Astrocyte (in vitro differentiated cells and primary cell): ENCODE data around the gene AFF2. TPM values are rescaled to one million over a fixed set of nuclear protein-coding genes. Genes with fewer than 3 reads are reported as not detected.

Source experiments
- DNase-seq: peaks from one replicate; pipeline ENCODE4 v3.0.0-alpha.2; 2010; ENCODE audit warnings: low read depth
- FAIRE-seq: peaks from 2 replicates; lab custom pipeline; 2011; peaks lifted over from hg19 to GRCh38; lab: Jason Lieb, UNC
- H2AFZ ChIP-seq: 2 replicates; pipeline ENCODE4 v1.6.0; 2012; ENCODE audit warnings: low read depth, low read length, inconsistent platforms
- H3K27ac ChIP-seq: 2 replicates; pipeline ENCODE4 v1.5.1; 2011; ENCODE audit warnings: low read depth, low read length, inconsistent platforms
- H3K27me3 ChIP-seq: 2 replicates; pipeline ENCODE4 v1.6.0; 2011; ENCODE audit warnings: low read length, inconsistent platforms; ENCODE audit not compliant: insufficient read depth
- H3K36me3 ChIP-seq: 2 replicates; pipeline ENCODE4 v1.5.1; 2011; ENCODE audit warnings: low read length, inconsistent platforms; ENCODE audit not compliant: insufficient read depth
- H3K4me1 ChIP-seq: 2 replicates; pipeline ENCODE4 v1.5.1; 2011; ENCODE audit warnings: low read length, inconsistent platforms; ENCODE audit not compliant: insufficient read depth
- H3K4me2 ChIP-seq: 2 replicates; pipeline ENCODE4 v1.6.0; 2012; ENCODE audit warnings: low read length, inconsistent platforms
- H3K4me3 ChIP-seq: 2 replicates; pipeline ENCODE4 v1.5.1; 2011; ENCODE audit warnings: low read depth, mild to moderate bottlenecking, low read length, inconsistent platforms; ENCODE audit not compliant: insufficient read depth
- H3K79me2 ChIP-seq: 2 replicates; pipeline ENCODE4 v1.6.0; 2012; ENCODE audit warnings: mild to moderate bottlenecking, low read length, inconsistent platforms; ENCODE audit not compliant: insufficient read depth
- H3K9ac ChIP-seq: 2 replicates; pipeline ENCODE4 v1.6.0; 2012; ENCODE audit warnings: mild to moderate bottlenecking, low read length, inconsistent platforms
- H3K9me3 ChIP-seq: 2 replicates; pipeline ENCODE4 v1.5.1; 2012; ENCODE audit warnings: low read depth, mild to moderate bottlenecking, low read length, inconsistent platforms; ENCODE audit not compliant: insufficient read depth
- H4K20me1 ChIP-seq: 2 replicates; pipeline ENCODE4 v1.6.0; 2012; ENCODE audit warnings: low read length, inconsistent platforms; ENCODE audit not compliant: insufficient read depth
- H3K27ac Mint-ChIP-seq: one replicate; pipeline ENCODE4 v1.8.0; 2021; ENCODE audit warnings: mild to moderate bottlenecking, mixed read lengths; ENCODE audit not compliant: unreplicated experiment
- H3K27me3 Mint-ChIP-seq: one replicate; pipeline ENCODE4 v1.8.0; 2021; ENCODE audit warnings: low read depth, mixed read lengths; ENCODE audit not compliant: unreplicated experiment
- H3K36me3 Mint-ChIP-seq: one replicate; pipeline ENCODE4 v1.8.0; 2021; ENCODE audit warnings: low read depth, mixed read lengths; ENCODE audit not compliant: unreplicated experiment
- H3K4me1 Mint-ChIP-seq: one replicate; pipeline ENCODE4 v1.8.0; 2021; ENCODE audit warnings: low read depth, mixed read lengths; ENCODE audit not compliant: unreplicated experiment
- H3K4me3 Mint-ChIP-seq: one replicate; pipeline ENCODE4 v1.8.0; 2021; ENCODE audit warnings: mild to moderate bottlenecking, moderate library complexity, mixed read lengths; ENCODE audit not compliant: unreplicated experiment
- H3K9me3 Mint-ChIP-seq: one replicate; pipeline ENCODE4 v1.8.0; 2021; ENCODE audit warnings: mild to moderate bottlenecking, mixed read lengths; ENCODE audit not compliant: unreplicated experiment
- EZH2 ChIP-seq: IDR thresholded peaks from 2 replicates; pipeline ENCODE4 v1.6.1; 2012; ENCODE audit warnings: mild to moderate bottlenecking, low read length, inconsistent platforms; ENCODE audit not compliant: insufficient read depth
- total RNA-seq: library from RNA; stranded (reverse); gene quantifications from 2 replicates; pipeline ENCODE4 v1.2.1, GENCODE V29; 2021
- TF ChIP-seq, protein P1 (sequence below): IDR thresholded peaks from 2 replicates; pipeline ENCODE4 v1.5.1; 2011; ENCODE audit warnings: low read depth, mild to moderate bottlenecking, inconsistent platforms, low read length, moderate library complexity; ENCODE audit not compliant: insufficient read depth

AFF2 gene
- total RNA-seq, 1 donor from 2014 or later, result 8.3 TPM

DNA sequence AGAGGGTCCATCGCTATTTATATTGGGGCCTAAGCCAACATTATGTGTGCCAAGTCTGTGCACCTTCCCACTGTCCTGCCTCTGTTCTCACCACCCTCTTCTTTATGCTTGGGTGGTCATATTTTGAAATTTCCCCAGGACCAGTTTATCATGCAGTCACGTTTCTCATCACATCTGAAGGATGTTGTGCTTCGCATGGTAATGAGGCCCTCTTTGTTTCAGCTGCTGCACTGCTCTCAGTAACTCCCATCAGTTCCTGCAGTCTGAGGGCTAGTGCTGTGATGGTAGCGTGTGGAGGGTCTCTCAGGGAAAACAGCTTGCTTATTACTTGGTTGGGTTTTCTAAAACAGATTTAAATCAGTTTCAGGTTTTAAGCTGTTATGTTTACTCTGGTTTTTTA, 288.0 kb downstream of the AFF2 start:
- Histone ChIP-seq H3K27me3 (no peaks in the 10 kb centered on the region), H3K9me3 (no peaks in the 10 kb centered on the region), H4K20me1 (no peaks in the 10 kb centered on the region), H3K36me3 (no peaks in the 10 kb centered on the region), H3K4me2 (no peak overlapping the region), H3K4me1 (no peaks in the 10 kb centered on the region), H3K9ac (no peak overlapping the region), H3K27ac (no peak overlapping the region), H3K4me3 (no peak overlapping the region), H3K79me2 (no peaks in the 10 kb centered on the region), H2AFZ (no peak overlapping the region)
- H3K4me3 Mint-ChIP-seq, result no peak overlapping the region
- DNase-seq, result no peak
- H3K4me1 Mint-ChIP-seq, result no peaks in the 10 kb centered on the region
- peak; percentile 26 for FAIRE-seq
- no peak for TF ChIP-seq EZH2
- TF ChIP-seq, protein P1, sequence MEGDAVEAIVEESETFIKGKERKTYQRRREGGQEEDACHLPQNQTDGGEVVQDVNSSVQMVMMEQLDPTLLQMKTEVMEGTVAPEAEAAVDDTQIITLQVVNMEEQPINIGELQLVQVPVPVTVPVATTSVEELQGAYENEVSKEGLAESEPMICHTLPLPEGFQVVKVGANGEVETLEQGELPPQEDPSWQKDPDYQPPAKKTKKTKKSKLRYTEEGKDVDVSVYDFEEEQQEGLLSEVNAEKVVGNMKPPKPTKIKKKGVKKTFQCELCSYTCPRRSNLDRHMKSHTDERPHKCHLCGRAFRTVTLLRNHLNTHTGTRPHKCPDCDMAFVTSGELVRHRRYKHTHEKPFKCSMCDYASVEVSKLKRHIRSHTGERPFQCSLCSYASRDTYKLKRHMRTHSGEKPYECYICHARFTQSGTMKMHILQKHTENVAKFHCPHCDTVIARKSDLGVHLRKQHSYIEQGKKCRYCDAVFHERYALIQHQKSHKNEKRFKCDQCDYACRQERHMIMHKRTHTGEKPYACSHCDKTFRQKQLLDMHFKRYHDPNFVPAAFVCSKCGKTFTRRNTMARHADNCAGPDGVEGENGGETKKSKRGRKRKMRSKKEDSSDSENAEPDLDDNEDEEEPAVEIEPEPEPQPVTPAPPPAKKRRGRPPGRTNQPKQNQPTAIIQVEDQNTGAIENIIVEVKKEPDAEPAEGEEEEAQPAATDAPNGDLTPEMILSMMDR, result no peak
- no peaks in the 10 kb centered on the region for H3K36me3 Mint-ChIP-seq
- H3K27me3 Mint-ChIP-seq, result no peaks in the 10 kb centered on the region
- H3K9me3 Mint-ChIP-seq, result no peaks in the 10 kb centered on the region
- H3K27ac Mint-ChIP-seq, result no peak overlapping the region

DNA sequence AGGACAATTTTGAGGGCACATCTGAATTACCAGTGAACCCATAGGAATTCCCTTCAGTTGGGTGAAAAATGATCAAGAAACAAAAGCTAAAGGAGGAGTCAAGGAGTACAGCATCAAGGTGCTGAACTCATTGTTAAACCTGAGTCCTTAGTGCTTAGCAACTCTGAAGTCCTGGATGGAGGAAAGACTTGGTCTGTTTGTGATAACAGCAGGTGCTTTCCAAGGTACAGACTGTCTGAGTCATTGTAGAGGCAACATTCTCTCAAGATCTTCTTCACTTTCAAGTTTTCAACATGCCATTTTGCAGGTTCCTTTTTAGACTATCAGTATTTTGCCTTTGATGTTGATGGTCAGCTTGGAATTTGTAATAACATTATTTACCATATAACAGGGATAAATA, 293.9 kb downstream of the AFF2 start:
- FAIRE-seq (peak; percentile 82), DNase-seq (no peak)
- H3K27ac ChIP-seq, result no peak overlapping the region
- no peaks in the 10 kb centered on the region for H3K9me3 Mint-ChIP-seq
- no peak overlapping the region for H3K4me3 Mint-ChIP-seq
- no peak overlapping the region for H3K4me3 ChIP-seq
- H3K27ac Mint-ChIP-seq, result no peak overlapping the region
- H3K36me3 Mint-ChIP-seq, result no peaks in the 10 kb centered on the region
- H3K27me3 ChIP-seq, result no peaks in the 10 kb centered on the region
- H3K9me3 ChIP-seq, result no peaks in the 10 kb centered on the region
- no peaks in the 10 kb centered on the region for H3K4me1 Mint-ChIP-seq
- H3K36me3 ChIP-seq, result no peaks in the 10 kb centered on the region
- H3K4me2 ChIP-seq, result no peak overlapping the region
- no peaks in the 10 kb centered on the region for H4K20me1 ChIP-seq
- no peak overlapping the region for H3K9ac ChIP-seq
- H2AFZ ChIP-seq, result no peak overlapping the region
- H3K4me1 ChIP-seq, result no peaks in the 10 kb centered on the region
- no peaks in the 10 kb centered on the region for H3K79me2 ChIP-seq
- TF ChIP-seq EZH2, result no peak
- TF ChIP-seq, protein P1, result no peak
- H3K27me3 Mint-ChIP-seq, result no peaks in the 10 kb centered on the region

DNA sequence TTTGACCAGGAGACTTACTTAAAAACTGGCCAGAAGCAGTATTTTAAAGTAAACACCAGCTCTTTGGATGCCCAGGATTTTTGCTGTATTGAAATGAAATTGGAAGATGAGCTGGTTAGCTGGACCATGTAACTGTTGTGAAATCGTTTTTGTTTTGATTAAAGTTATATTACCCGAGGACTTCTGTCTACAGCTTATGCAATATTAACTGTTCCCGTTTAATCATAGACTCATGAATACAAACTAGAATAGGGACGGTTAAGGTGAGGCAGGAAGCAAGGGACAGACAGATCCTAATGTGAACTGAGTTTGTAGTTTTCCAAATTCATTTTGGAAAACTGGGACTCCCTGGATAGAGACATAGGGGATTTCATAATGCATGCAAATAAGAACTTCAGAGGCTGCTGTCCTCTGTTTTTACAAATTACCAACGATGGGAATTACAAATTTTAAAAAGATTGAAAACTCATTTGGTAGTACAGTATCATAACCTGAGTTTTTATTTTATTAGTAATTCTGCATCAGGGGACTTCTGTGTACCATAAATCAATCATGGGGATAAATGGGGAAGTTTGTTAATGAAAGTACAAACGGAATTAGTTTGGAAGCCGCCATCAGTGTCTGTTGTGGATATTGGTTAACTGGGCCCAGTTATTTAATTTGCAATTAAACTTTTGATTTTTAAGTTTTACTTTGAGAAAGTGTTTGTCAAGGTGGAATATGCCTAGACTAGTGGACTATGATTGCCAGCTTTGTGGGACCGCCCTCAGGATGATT, 304.4 kb downstream of the AFF2 start:
- DNase-seq, result no peak
- H3K36me3 Mint-ChIP-seq, result no peaks in the 10 kb centered on the region
- Histone ChIP-seq H3K79me2 (no peaks in the 10 kb centered on the region), H3K4me2 (no peak overlapping the region), H3K9ac (no peak overlapping the region), H2AFZ (no peak overlapping the region), H4K20me1 (no peaks in the 10 kb centered on the region), H3K9me3 (no peaks in the 10 kb centered on the region), H3K4me3 (no peak overlapping the region), H3K4me1 (no peaks in the 10 kb centered on the region), H3K27ac (no peak overlapping the region), H3K36me3 (no peaks in the 10 kb centered on the region), H3K27me3 (no peaks in the 10 kb centered on the region)
- no peaks in the 10 kb centered on the region for H3K27me3 Mint-ChIP-seq
- no peaks in the 10 kb centered on the region for H3K4me1 Mint-ChIP-seq
- TF ChIP-seq EZH2, result no peak
- no peak overlapping the region for H3K27ac Mint-ChIP-seq
- peak; percentile 95 for FAIRE-seq
- no peak overlapping the region for H3K4me3 Mint-ChIP-seq
- no peaks in the 10 kb centered on the region for H3K9me3 Mint-ChIP-seq
